ENCODE measurements around the gene SUSD6. TPM values are rescaled to one million over a fixed set of nuclear protein-coding genes. Genes with fewer than 3 reads are reported as not detected.

Gene SUSD6
- total RNA-seq, 1 experiment from 2014 or later, result 3.7 TPM

DNA sequence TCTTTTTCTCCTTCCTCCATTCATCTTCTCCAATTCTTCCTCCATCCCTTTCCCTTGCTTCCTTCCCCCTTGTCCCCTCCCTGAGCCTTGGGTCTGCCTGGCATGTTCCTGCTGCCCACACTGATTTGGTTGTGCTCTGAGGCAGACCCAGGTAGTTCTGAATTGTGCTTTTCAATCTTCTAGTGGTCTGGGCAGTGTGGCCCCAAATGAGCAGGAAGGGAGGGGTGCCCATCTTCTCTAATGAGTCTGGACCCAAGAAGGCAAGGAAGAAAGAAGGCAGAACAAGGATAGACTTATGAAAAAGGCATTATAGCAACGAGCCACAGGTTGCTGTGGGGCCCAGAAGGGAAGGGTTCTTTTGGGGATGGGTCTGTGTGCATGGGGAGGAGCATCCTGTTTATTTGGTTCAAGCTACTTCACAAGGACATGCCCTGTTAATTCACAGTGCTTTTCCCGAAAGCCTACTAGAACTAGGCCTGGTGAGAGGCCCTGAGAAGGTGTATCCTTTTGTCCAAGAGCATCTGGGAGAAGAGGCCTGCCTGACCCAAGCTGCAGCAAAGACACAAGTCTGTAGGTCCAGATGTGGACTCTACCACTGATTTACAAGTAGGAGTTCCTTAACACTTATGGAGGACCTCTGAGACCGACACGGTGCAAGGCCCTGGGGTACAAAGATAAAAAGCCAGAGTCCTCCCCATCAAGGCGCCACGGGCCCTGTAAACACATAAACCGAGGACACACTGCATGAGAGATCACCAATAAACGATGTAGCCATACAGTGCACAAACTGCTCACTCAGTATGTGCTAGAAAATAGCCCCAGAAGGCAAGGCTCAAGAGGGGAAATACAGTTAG lies 1.1 kb upstream of the SUSD6 start:
- no peak overlapping the region for H2BK120ac ChIP-seq (ENCODE audit: low read depth, low read length, poor library complexity, severe bottlenecking)
- H3K27me3 ChIP-seq (ENCODE audit: insufficient read depth, low read length), result no peaks in the 10 kb centered on the region; the same call in 1 of the 2 replicates
- no CpG with 5 or more reads among the region's 8 CpGs for WGBS (ENCODE audit: extremely low coverage, insufficient read length, low lambda C conversion rate)
- no peak overlapping the region for H2AK5ac ChIP-seq (ENCODE audit: insufficient read length, low read length)
- H4K8ac ChIP-seq (replicated peaks; ENCODE audit: insufficient read length, low read depth, low read length), result no peak overlapping the region
- H2BK20ac ChIP-seq (ENCODE audit: low read depth, low read length, poor library complexity, severe bottlenecking), result no peak overlapping the region
- H3K79me2 ChIP-seq (ENCODE audit: insufficient read depth, low read length), result 0 out of 2 replicates have a peak, but pooled peaks cover 2% of the 10 kb centered on the region
- Mint-ChIP-seq H3K4me1 (peaks cover 32 to 40% of the 10 kb centered on the region in 2 experiments), H3K9me3 (no peaks in the 10 kb centered on the region), H3K27me3 (ENCODE audit: low read depth) (peaks cover 11% of the 10 kb centered on the region), H3K4me3 (peak overlapping the region; percentile 76 to 88), H3K36me3 (ENCODE audit: insufficient read depth in 1 of 3, low read depth in 3 of 3) (no peaks in the 10 kb centered on the region; a peak in 1 of 7 replicates), H3K27ac (peak overlapping the region in 2 of 3 experiments; percentile 25 to 87; a peak in 3 of 7 replicates)
- H3K4me1 ChIP-seq (ENCODE audit: insufficient read depth, low read length), result no peaks in the 10 kb centered on the region
- no peaks in the 10 kb centered on the region for H3K79me1 ChIP-seq (ENCODE audit: insufficient read depth, low read depth, low read length, poor library complexity, severe bottlenecking)
- no peaks in the 10 kb centered on the region for H3K9me3 ChIP-seq (ENCODE audit: control insufficient read depth, low read depth, low read length)
- H3K56ac ChIP-seq (ENCODE audit: insufficient read length, low read depth, low read length), result no peak overlapping the region
- peak overlapping the region; percentile 53 for H3K4me2 ChIP-seq (ENCODE audit: insufficient read depth, insufficient read length, low read length)
- H3K23me2 ChIP-seq (ENCODE audit: insufficient read length, low read depth, low read length, poor library complexity, severe bottlenecking), result peaks cover 11% of the 10 kb centered on the region
- no peak overlapping the region for H3K14ac ChIP-seq (ENCODE audit: insufficient read depth, low read length)
- no peak overlapping the region for H3K9ac ChIP-seq (ENCODE audit: extremely low read depth, insufficient read length, low read length)
- H3K27ac ChIP-seq (ENCODE audit: insufficient read length, low read depth, low read length), result no peak overlapping the region
- no peak overlapping the region for H4K5ac ChIP-seq (ENCODE audit: insufficient read length, low read depth, low read length)
- H2BK5ac ChIP-seq (ENCODE audit: insufficient read length, low read length), result no peak overlapping the region
- H3T11ph ChIP-seq (ENCODE audit: low read length), result no peak overlapping the region
- no peak overlapping the region for H4K91ac ChIP-seq (ENCODE audit: insufficient read length, low read depth, low read length)
- H3K18ac ChIP-seq (ENCODE audit: insufficient read length, low read depth, low read length), result no peak overlapping the region
- H3K23ac ChIP-seq (ENCODE audit: insufficient read length, low read depth, low read length), result no peak overlapping the region
- DNase-seq, result no peak
- H4K20me1 ChIP-seq (ENCODE audit: control insufficient read depth, insufficient read depth, insufficient read length), result no peaks in the 10 kb centered on the region
- H2AFZ ChIP-seq (ENCODE audit: low read length), result no peak overlapping the region
- no peak overlapping the region for H2BK12ac ChIP-seq (ENCODE audit: insufficient read length, low read depth, low read length)
- no peak overlapping the region for H3K4ac ChIP-seq (ENCODE audit: low read depth, low read length)
- TF ChIP-seq, protein P1, sequence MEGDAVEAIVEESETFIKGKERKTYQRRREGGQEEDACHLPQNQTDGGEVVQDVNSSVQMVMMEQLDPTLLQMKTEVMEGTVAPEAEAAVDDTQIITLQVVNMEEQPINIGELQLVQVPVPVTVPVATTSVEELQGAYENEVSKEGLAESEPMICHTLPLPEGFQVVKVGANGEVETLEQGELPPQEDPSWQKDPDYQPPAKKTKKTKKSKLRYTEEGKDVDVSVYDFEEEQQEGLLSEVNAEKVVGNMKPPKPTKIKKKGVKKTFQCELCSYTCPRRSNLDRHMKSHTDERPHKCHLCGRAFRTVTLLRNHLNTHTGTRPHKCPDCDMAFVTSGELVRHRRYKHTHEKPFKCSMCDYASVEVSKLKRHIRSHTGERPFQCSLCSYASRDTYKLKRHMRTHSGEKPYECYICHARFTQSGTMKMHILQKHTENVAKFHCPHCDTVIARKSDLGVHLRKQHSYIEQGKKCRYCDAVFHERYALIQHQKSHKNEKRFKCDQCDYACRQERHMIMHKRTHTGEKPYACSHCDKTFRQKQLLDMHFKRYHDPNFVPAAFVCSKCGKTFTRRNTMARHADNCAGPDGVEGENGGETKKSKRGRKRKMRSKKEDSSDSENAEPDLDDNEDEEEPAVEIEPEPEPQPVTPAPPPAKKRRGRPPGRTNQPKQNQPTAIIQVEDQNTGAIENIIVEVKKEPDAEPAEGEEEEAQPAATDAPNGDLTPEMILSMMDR (conservative IDR thresholded peaks at IDR 0.05), result no peak
- no peak overlapping the region for H2BK15ac ChIP-seq (ENCODE audit: low read depth, low read length)
